Sigmoid colon (tissue), 7 donors: Measurements from ENCODE around the gene TFCP2L1. TPM values are rescaled to one million over a fixed set of nuclear protein-coding genes. Genes with fewer than 3 reads are reported as not detected.
A peak's percentile ranks its signal among the peaks of the same experiment; 100 is the strongest.

Experiments
- DNase-seq: peaks from one replicate; pipeline ENCODE4 v3.0.0-alpha.2; 2019
- H3K27ac ChIP-seq, 4 donors: fragments of 200-600 bp; sonication (generic); one replicate each; pipeline ENCODE4 v1.5.1; 2016 to 2019; ENCODE audit warnings: mild to moderate bottlenecking in 1 of 4
- H3K27me3 ChIP-seq, 3 donors: fragments of 200-600 bp; sonication (generic); one replicate each; pipeline ENCODE4 v1.5.1; 2019; ENCODE audit warnings: mild to moderate bottlenecking in 1 of 3
- H3K36me3 ChIP-seq, 4 donors: fragments of 200-600 bp; sonication (generic); one replicate each; pipeline ENCODE4 v1.5.1; 2016 to 2019
- H3K4me1 ChIP-seq, 4 donors: fragments of 200-600 bp; sonication (generic); one replicate each; pipeline ENCODE4 v1.5.1; 2017 to 2019
- H3K4me3 ChIP-seq, 4 donors: fragments of 200-600 bp; sonication (generic); one replicate each; pipeline ENCODE4 v1.5.1; 2017 to 2019; ENCODE audit warnings: mild to moderate bottlenecking in 2 of 4, moderate library complexity in 1 of 4
- H3K9me3 ChIP-seq, 4 donors: fragments of 200-600 bp in 3 of 4; sonication (generic) in 3 of 4; one replicate each; pipeline versions ENCODE4 v1.5.1 to v1.6.1; 2013 to 2019
- EP300 ChIP-seq, 4 donors: sonication (generic); formaldehyde crosslinking; IDR thresholded peaks; one replicate each; pipeline ENCODE4 v1.6.1; 2017; ENCODE audit warnings: antibody characterized with exemption in 4 of 4
- POLR2A ChIP-seq, 2 donors: fragments of 450-650 bp; IDR thresholded peaks; one replicate each; pipeline ENCODE4 v1.6.1; 2016; ENCODE audit warnings: antibody characterized with exemption in 2 of 2, mild to moderate bottlenecking in 2 of 2, moderate library complexity in 2 of 2
- POLR2AphosphoS5 ChIP-seq, 4 donors: sonication (generic); formaldehyde crosslinking; IDR thresholded peaks; one replicate each; pipeline ENCODE4 v1.6.1; 2017; ENCODE audit warnings: antibody characterized with exemption in 4 of 4
- WGBS, 2 donors: extraction: QIAGEN DNeasy Blood & Tissue Kit; methylation state at CpG; one replicate each; pipeline ENCODE4 v1.1.7; 2013; 5-methylcytosine and 5-hydroxymethylcytosine counted together
- intact Hi-C: fragments of 100-400 bp; cut with DNase I; formaldehyde crosslinking; loops from one replicate; pipeline ENCODE4 v1.15.1; 2023
- polyA plus RNA-seq, 3 donors: library from polyadenylated mRNA; stranded (reverse); fragments of 200-250 nt; gene quantifications; one replicate each; pipeline ENCODE4 v1.2.3, GENCODE V29; 2013
- total RNA-seq, 4 donors: library from RNA; depleted of rRNA; stranded (reverse); fragments of >200 nt; gene quantifications; one replicate each; pipeline ENCODE4 v1.1.0, GENCODE V29; 2016
- TF ChIP-seq, protein P1 (sequence below), 4 experiments: fragments of 450-650 bp in 3 of 4; fragments of 200-600 bp in 1 of 4; IDR thresholded peaks; one replicate each; pipeline ENCODE4 v1.5.1; 2016 to 2019; ENCODE audit warnings: antibody characterized with exemption in 4 of 4, mild to moderate bottlenecking in 3 of 4, moderate library complexity in 2 of 4
- donor health status: healthy with polysubstance abuse.
- donor health status: Bipolar disorder and iron deficiency.
- donor health status: healthy.

The TFCP2L1 gene
- total and polyA plus RNA-seq, 7 donors: 0.14 to 35.5 (median 0.55) TPM

DNA sequence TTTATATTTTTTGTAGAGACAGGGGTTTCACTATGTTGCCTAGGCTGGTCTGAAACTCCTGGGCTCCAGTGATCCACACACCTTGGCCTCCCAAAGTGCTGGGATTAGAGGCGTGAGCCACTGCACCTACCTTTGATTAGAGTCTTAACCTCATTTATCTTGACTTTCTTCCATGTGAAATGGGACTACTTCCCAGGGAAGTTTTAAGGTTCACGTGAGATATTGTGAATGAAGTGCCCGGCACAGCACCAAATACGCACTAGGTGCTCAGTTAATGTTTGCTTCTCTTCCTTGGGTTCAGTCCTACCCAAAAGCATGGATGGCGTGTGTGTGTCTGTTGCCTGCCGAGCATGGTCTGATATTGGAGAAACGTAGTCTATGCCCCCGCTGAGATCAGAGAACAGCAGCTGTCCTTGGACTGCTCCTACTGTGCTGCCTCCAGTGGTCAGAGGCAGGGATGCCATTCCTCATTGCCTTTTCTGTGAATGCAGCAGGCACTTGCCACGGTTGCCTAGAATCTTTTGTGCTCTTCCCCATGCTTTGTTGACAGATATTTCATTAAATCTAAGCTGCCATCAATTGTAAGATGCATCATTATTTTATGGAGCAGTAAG is 12.3 kb upstream of the TFCP2L1 start:
- H3K9me3 ChIP-seq: no peaks in the 10 kb centered on the region
- H3K27me3 ChIP-seq: no peaks in the 10 kb centered on the region
- no peaks in the 10 kb centered on the region for H3K4me1 ChIP-seq
- intact Hi-C loops: no loop called here
- no peak overlapping the region for H3K4me3 ChIP-seq
- no peak for TF ChIP-seq POLR2AphosphoS5 (IDR thresholded peaks at IDR 0.05)
- TF ChIP-seq, protein P1, sequence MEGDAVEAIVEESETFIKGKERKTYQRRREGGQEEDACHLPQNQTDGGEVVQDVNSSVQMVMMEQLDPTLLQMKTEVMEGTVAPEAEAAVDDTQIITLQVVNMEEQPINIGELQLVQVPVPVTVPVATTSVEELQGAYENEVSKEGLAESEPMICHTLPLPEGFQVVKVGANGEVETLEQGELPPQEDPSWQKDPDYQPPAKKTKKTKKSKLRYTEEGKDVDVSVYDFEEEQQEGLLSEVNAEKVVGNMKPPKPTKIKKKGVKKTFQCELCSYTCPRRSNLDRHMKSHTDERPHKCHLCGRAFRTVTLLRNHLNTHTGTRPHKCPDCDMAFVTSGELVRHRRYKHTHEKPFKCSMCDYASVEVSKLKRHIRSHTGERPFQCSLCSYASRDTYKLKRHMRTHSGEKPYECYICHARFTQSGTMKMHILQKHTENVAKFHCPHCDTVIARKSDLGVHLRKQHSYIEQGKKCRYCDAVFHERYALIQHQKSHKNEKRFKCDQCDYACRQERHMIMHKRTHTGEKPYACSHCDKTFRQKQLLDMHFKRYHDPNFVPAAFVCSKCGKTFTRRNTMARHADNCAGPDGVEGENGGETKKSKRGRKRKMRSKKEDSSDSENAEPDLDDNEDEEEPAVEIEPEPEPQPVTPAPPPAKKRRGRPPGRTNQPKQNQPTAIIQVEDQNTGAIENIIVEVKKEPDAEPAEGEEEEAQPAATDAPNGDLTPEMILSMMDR (IDR thresholded peaks at IDR 0.05): peak in 2 of 4 experiments; percentile 18 to 21
- DNase-seq: no peak
- no peak overlapping the region for H3K27ac ChIP-seq
- WGBS, 2 donors: 50 to 54% methylated on average over 9 of the region's 9 CpGs
- H3K36me3 ChIP-seq: no peaks in the 10 kb centered on the region

DNA sequence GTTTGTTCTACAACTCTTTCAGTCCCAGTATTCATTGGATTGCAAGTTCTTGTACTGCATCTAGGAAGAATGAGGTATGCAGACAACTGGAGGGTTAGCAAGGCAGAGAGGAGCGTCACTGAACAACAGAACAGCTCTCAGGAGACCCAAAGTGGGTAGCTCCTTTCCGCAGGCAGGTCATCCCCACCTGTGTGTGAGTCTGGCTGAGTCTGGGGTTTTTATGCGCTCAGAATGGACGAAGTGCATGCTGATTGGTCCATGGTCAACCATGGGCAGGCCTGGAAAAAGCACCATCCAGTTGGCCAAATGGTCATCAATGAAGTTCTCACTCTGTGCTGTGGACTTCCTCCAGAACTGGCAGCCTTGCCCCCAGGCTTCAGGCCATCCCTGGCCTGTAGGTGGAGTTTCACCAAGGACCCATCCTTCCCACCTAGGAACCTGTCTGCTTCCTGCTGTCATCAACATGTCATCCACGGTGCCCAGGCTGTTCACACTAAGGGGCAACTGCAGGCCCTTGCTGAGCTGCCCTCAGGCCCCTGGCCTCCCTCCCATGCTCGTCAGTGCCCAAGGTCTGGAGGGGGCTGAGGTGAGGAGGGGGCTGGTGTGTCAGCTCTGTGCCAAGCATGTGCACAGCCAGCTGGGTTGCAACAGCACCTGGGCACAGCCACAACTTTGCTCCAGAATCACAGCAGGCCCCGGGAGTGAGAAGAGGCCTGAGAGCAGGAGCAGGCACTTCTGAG is 11.1 kb upstream of the TFCP2L1 start:
- H3K36me3 ChIP-seq: no peaks in the 10 kb centered on the region
- H3K4me3 ChIP-seq: no peak overlapping the region
- intact Hi-C loops: no loop called here
- no peaks in the 10 kb centered on the region for H3K4me1 ChIP-seq
- 91 to 95% methylated on average over 7 of the region's 7 CpGs for WGBS, 2 donors
- TF ChIP-seq POLR2A (IDR thresholded peaks at IDR 0.05): no peak
- TF ChIP-seq, protein P1 (IDR thresholded peaks at IDR 0.05): no peak
- H3K9me3 ChIP-seq: no peaks in the 10 kb centered on the region
- no peaks in the 10 kb centered on the region for H3K27me3 ChIP-seq
- no peak overlapping the region for H3K27ac ChIP-seq
- no peak for DNase-seq

DNA sequence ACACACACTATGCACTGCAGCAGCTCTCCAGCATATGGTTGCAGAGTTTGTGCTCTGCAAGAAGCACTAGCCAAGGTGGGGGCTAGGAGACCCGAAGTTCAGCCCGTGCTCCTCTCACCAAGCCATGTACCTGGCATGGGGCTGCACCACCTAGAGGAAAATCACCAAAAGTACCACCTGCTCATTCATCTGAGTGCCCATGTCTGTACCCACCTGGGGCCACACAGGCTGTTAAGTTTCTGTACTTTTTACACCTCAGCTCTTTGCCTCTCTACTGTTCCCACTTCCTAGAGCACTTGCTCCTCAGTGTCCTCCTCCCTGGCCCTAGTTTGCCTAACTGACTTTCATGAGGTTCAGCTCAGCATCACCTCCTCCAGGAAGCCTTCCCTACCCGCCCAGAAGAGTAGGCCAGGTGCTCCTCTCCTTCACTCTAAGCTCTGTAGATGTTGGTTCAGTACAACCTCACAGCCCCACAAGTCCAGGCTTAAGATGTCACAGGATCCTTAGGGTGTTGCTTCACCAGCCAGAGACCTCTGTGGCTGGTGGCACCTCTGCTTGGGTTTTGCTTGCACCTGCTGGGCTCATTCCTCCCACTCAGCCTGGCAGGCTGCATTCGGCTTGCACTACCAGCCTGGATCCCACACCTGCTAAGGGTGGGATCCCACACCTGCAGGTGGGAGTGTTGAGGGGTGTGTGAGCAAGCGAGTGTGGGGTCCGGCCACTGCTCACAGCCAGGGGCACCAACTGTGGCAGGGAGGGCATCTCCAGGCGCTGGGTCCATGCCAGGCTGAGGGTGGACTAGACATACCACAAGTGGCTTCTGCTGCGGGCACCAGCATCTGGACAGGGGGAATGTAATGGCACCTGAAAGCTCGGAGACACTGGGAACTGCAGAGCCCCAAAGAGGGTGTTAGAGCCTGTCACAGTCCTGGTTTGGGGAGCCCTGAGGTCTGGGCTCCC is 10.2 kb upstream of the TFCP2L1 start:
- TF ChIP-seq POLR2A (IDR thresholded peaks at IDR 0.05) (no peak), EP300 (IDR thresholded peaks at IDR 0.05) (no peak), POLR2AphosphoS5 (IDR thresholded peaks at IDR 0.05) (no peak)
- TF ChIP-seq, protein P1 (IDR thresholded peaks at IDR 0.05): no peak
- no peaks in the 10 kb centered on the region for H3K9me3 ChIP-seq
- no peak for DNase-seq
- H3K27ac ChIP-seq: no peak overlapping the region
- no peaks in the 10 kb centered on the region for H3K36me3 ChIP-seq
- no peaks in the 10 kb centered on the region for H3K4me1 ChIP-seq
- no peak overlapping the region for H3K4me3 ChIP-seq
- no peaks in the 10 kb centered on the region for H3K27me3 ChIP-seq
- 80 to 89% methylated on average over 9 of the region's 9 CpGs for WGBS, 2 donors
- intact Hi-C loops: no loop called here

DNA sequence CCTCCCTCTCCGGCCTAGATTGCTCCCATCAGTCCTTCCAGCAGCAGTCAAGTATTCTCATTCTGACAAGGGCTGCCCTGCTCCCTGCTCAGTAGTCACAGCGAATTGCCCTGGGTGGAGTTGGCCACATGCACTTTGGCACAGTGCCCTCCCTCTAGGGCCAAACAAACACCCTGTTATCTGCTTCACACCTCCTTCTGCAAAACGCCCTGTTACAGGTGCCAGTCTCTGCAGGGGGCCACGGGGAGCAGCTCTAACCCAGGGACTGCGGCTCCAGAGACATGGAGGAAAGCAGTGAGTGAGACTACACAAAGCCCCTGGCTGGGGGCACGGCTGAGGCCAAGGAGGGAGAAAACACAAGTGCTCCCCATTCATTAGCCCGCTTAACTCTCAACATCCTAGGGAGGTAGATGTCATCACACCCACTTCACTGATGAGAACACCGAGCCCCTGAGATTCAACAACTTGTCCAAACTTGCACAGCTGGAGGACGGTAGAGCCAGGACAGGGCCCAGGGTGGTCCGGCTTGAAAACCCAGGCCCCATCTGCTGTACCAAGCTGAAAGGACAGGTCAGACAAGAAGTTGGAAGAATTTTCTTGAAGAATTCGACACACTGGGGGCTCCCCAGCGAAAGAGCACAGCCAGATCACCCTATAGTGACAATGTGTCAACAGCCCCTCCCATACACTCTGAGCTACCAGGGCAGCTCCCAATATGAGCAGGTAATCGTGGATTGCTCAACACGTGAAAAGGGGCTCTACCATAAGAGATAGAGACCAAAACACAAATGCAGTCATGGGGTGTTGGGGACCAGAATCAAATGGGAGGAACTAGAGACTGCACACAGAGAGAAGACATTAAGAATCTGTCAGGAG is 8.7 kb upstream of the TFCP2L1 start:
- H3K36me3 ChIP-seq: no peaks in the 10 kb centered on the region
- H3K9me3 ChIP-seq: no peaks in the 10 kb centered on the region
- 26 to 69% methylated on average over 14 of the region's 14 CpGs for WGBS, 2 donors
- H3K4me1 ChIP-seq: no peaks in the 10 kb centered on the region
- no peak overlapping the region for H3K4me3 ChIP-seq
- H3K27ac ChIP-seq: no peak overlapping the region
- H3K27me3 ChIP-seq: no peaks in the 10 kb centered on the region
- intact Hi-C loops: no loop called here
- no peak for TF ChIP-seq POLR2AphosphoS5 (IDR thresholded peaks at IDR 0.05)
- TF ChIP-seq, protein P1 (IDR thresholded peaks at IDR 0.05): no peak
- TF ChIP-seq EP300 (IDR thresholded peaks at IDR 0.05): no peak
- no peak for TF ChIP-seq POLR2A (IDR thresholded peaks at IDR 0.05)
- no peak for DNase-seq
